IPS-18a (cell line): ENCODE data around the gene LPAR3.

Experiments
- H3K27ac ChIP-seq: one replicate; pipeline ENCODE4 v1.5.1; 2013; ENCODE audit warnings: low read length
- H3K27me3 ChIP-seq: one replicate; pipeline ENCODE4 v1.6.1; 2013; ENCODE audit warnings: mild to moderate bottlenecking, low read length; ENCODE audit not compliant: control insufficient read depth, insufficient read depth
- H3K36me3 ChIP-seq: one replicate; pipeline ENCODE4 v1.6.1; 2013; ENCODE audit warnings: low read depth, low read length; ENCODE audit not compliant: control insufficient read depth
- H3K4me1 ChIP-seq: one replicate; pipeline ENCODE4 v1.6.1; 2013; ENCODE audit warnings: low read depth, low read length; ENCODE audit not compliant: control insufficient read depth
- H3K4me3 ChIP-seq: one replicate; pipeline ENCODE4 v1.5.1; 2013; ENCODE audit warnings: low read length
- H3K9ac ChIP-seq: one replicate; pipeline ENCODE4 v1.6.1; 2013; ENCODE audit warnings: mild to moderate bottlenecking, low read length, moderate library complexity
- H3K9me3 ChIP-seq: one replicate; pipeline ENCODE4 v1.6.1; 2013; ENCODE audit warnings: low read depth, low read length; ENCODE audit not compliant: control insufficient read depth

LPAR3 gene

GRCh38 chr1:84896279-84896678 lies 3.3 kb upstream of the LPAR3 start:
- H3K4me3 ChIP-seq = no peak overlapping the region
- peaks cover 16% of the 10 kb centered on the region for H3K4me1 ChIP-seq
- H3K9ac ChIP-seq = no peak overlapping the region
- H3K9me3 ChIP-seq = no peaks in the 10 kb centered on the region
- no peaks in the 10 kb centered on the region for H3K36me3 ChIP-seq
- no peak overlapping the region for H3K27ac ChIP-seq
- peaks cover 35% of the 10 kb centered on the region for H3K27me3 ChIP-seq

GRCh38 chr1:84890566-84890965 lies 2.4 kb downstream of the LPAR3 start:
- H3K27ac ChIP-seq = no peak overlapping the region
- H3K9me3 ChIP-seq = no peaks in the 10 kb centered on the region
- no peak overlapping the region for H3K4me3 ChIP-seq

GRCh38 chr1:84889437-84889836 lies 3.6 kb downstream of the LPAR3 start:
- Histone ChIP-seq H3K9me3 (no peaks in the 10 kb centered on the region), H3K4me1 (peaks cover 8% of the 10 kb centered on the region), H3K27me3 (peaks cover 32% of the 10 kb centered on the region), H3K4me3 (no peak overlapping the region), H3K9ac (no peak overlapping the region), H3K27ac (no peak overlapping the region), H3K36me3 (no peaks in the 10 kb centered on the region)

More at GRCh38 chr1:84890566-84890965, 2.4 kb downstream of the LPAR3 start:
- H3K4me1 ChIP-seq = peaks cover 16% of the 10 kb centered on the region
- peaks cover 38% of the 10 kb centered on the region for H3K27me3 ChIP-seq
- H3K9ac ChIP-seq = no peak overlapping the region
- H3K36me3 ChIP-seq = no peaks in the 10 kb centered on the region

GRCh38 chr1:84888753-84889152 lies 4.3 kb downstream of the LPAR3 start:
- Histone ChIP-seq H3K4me3 (no peak overlapping the region), H3K9ac (no peak overlapping the region), H3K4me1 (peaks cover 3% of the 10 kb centered on the region), H3K27me3 (peaks cover 25% of the 10 kb centered on the region), H3K36me3 (no peaks in the 10 kb centered on the region), H3K27ac (no peak overlapping the region), H3K9me3 (no peaks in the 10 kb centered on the region)

- H3K4me1 ChIP-seq = no peaks in the 10 kb centered on the region
- no peaks in the 10 kb centered on the region for H3K36me3 ChIP-seq
- peaks cover 13% of the 10 kb centered on the region for H3K27me3 ChIP-seq
- no peak overlapping the region for H3K9ac ChIP-seq
- no peaks in the 10 kb centered on the region for H3K9me3 ChIP-seq
- H3K27ac ChIP-seq = no peak overlapping the region
- no peak overlapping the region for H3K4me3 ChIP-seq
These were observed 5.6 kb downstream of the LPAR3 start for GRCh38 chr1:84887261-84887934.

- Histone ChIP-seq H3K4me3 (no peak overlapping the region), H3K9me3 (no peaks in the 10 kb centered on the region), H3K9ac (no peak overlapping the region), H3K27me3 (no peaks in the 10 kb centered on the region), H3K27ac (no peak overlapping the region), H3K36me3 (no peaks in the 10 kb centered on the region), H3K4me1 (no peaks in the 10 kb centered on the region)
These were observed 7.5 kb downstream of the LPAR3 start for GRCh38 chr1:84885469-84885868.

- H3K9me3 ChIP-seq = no peaks in the 10 kb centered on the region
- H3K27me3 ChIP-seq = no peaks in the 10 kb centered on the region
These were observed 8.2 kb downstream of the LPAR3 start for GRCh38 chr1:84884671-84885389.

GRCh38 chr1:84883286-84883685 lies 9.7 kb downstream of the LPAR3 start:
- H3K4me1 ChIP-seq = no peaks in the 10 kb centered on the region
- no peak overlapping the region for H3K4me3 ChIP-seq
- no peaks in the 10 kb centered on the region for H3K27me3 ChIP-seq
- H3K9ac ChIP-seq = no peak overlapping the region
- H3K9me3 ChIP-seq = no peaks in the 10 kb centered on the region
- no peaks in the 10 kb centered on the region for H3K36me3 ChIP-seq
- no peak overlapping the region for H3K27ac ChIP-seq

More at GRCh38 chr1:84884671-84885389, 8.2 kb downstream of the LPAR3 start:
- no peaks in the 10 kb centered on the region for H3K36me3 ChIP-seq
- no peak overlapping the region for H3K27ac ChIP-seq
- no peaks in the 10 kb centered on the region for H3K4me1 ChIP-seq
- no peak overlapping the region for H3K9ac ChIP-seq
- no peak overlapping the region for H3K4me3 ChIP-seq

GRCh38 chr1:84877592-84877991 lies 15.4 kb downstream of the LPAR3 start:
- Histone ChIP-seq H3K27ac (no peak overlapping the region), H3K9ac (no peak overlapping the region), H3K9me3 (no peaks in the 10 kb centered on the region), H3K27me3 (no peaks in the 10 kb centered on the region), H3K4me3 (no peak overlapping the region), H3K4me1 (no peaks in the 10 kb centered on the region), H3K36me3 (no peaks in the 10 kb centered on the region)

- H3K4me1 ChIP-seq = no peaks in the 10 kb centered on the region
- H3K9me3 ChIP-seq = no peaks in the 10 kb centered on the region
- no peak overlapping the region for H3K27ac ChIP-seq
- no peaks in the 10 kb centered on the region for H3K36me3 ChIP-seq
- no peak overlapping the region for H3K9ac ChIP-seq
- H3K27me3 ChIP-seq = no peaks in the 10 kb centered on the region
- no peak overlapping the region for H3K4me3 ChIP-seq
These were observed 16.7 kb downstream of the LPAR3 start for GRCh38 chr1:84876353-84876752.

GRCh38 chr1:84873366-84873765 lies 19.6 kb downstream of the LPAR3 start:
- Histone ChIP-seq H3K9me3 (no peaks in the 10 kb centered on the region), H3K4me3 (no peak overlapping the region), H3K36me3 (no peaks in the 10 kb centered on the region), H3K9ac (no peak overlapping the region), H3K27me3 (no peaks in the 10 kb centered on the region), H3K27ac (no peak overlapping the region), H3K4me1 (no peaks in the 10 kb centered on the region)
